GM19351 (cell line): ENCODE measurements around the gene RCC2.
"Not testable (repeated sequence)": the region's sequence is repeated elsewhere in the genome, so short reads cannot be mapped to it uniquely, and the experiment has no call there.

Experiments used
- ATAC-seq: cut with Tn5 transposase; IDR thresholded peaks from one replicate; pipeline ENCODE4 v1.9.1; 2021; ENCODE audit warnings: mild to moderate bottlenecking, moderate library complexity; ENCODE audit not compliant: unreplicated experiment

The RCC2 gene

GRCh38 chr1:17422461-17422860, 17.0 kb downstream of the RCC2 start:
- no peak for ATAC-seq

GRCh38 chr1:17420391-17420918, 19.0 kb downstream of the RCC2 start:
- no peak for ATAC-seq

- ATAC-seq: no peak
Measured at GRCh38 chr1:17419626-17420328, 19.7 kb downstream of the RCC2 start.

GRCh38 chr1:17416389-17416788, 23.1 kb downstream of the RCC2 start:
- ATAC-seq: no peak

GRCh38 chr1:17414022-17414421, 25.5 kb downstream of the RCC2 start:
- no peak for ATAC-seq

GRCh38 chr1:17412093-17412870, 27.2 kb downstream of the RCC2 start:
- no peak for ATAC-seq

- no peak for ATAC-seq
Measured at GRCh38 chr1:17409391-17409811, 30.1 kb downstream of the RCC2 start.

- ATAC-seq: not testable (repeated sequence)
Measured at GRCh38 chr1:17407786-17408514, 31.5 kb downstream of the RCC2 start.

- not testable (repeated sequence) for ATAC-seq
Measured at GRCh38 chr1:17406760-17407475, 32.6 kb downstream of the RCC2 start.

GRCh38 chr1:17405898-17406759, 33.3 kb downstream of the RCC2 start:
- ATAC-seq: no peak

GRCh38 chr1:17404820-17405219, 34.7 kb downstream of the RCC2 start:
- no peak for ATAC-seq

- no peak for ATAC-seq
Measured at GRCh38 chr1:17404034-17404684, 35.3 kb downstream of the RCC2 start.

GRCh38 chr1:17403081-17403480, 36.4 kb downstream of the RCC2 start:
- no peak for ATAC-seq

- no peak for ATAC-seq
Measured at GRCh38 chr1:17401841-17402240, 37.6 kb downstream of the RCC2 start.

GRCh38 chr1:17400725-17401341, 38.6 kb downstream of the RCC2 start:
- ATAC-seq: no peak

- ATAC-seq: no peak
Measured at GRCh38 chr1:17397910-17398695, 41.4 kb downstream of the RCC2 start.

- ATAC-seq: no peak
Measured at GRCh38 chr1:17393230-17393629, 46.2 kb downstream of the RCC2 start.

GRCh38 chr1:17392199-17392740, 47.2 kb downstream of the RCC2 start:
- no peak for ATAC-seq
